Stimulated activated CD8-positive, alpha-beta memory T cell treated with anti-CD3 and anti-CD28 coated beads, Interleukin-12 subunit alpha, Interleukin-12 subunit beta, amount 100 ng/mL, for 1 hour (primary cell): ENCODE measurements around the gene LSM3.

Experiments
- DNase-seq: peaks from one replicate; pipeline ENCODE4 v3.0.0-alpha.2; 2020; ENCODE audit warnings: low read depth

Gene LSM3

GRCh38 chr3:14178247-14179113, at the start of gene LSM3, which contains the start of gene XPC:
Gene LSM3 (plus strand): TSS chr3:14178817. CDS start chr3:14178861, 44 bp downstream.
Gene XPC (minus strand): TSS chr3:14178601. CDS start chr3:14178568, 33 bp downstream.
- DNase-seq = peak; percentile 96

GRCh38 chr3:14129296-14129695, 49.3 kb upstream of the LSM3 start:
- no peak for DNase-seq

- no peak for DNase-seq
Observed at GRCh38 chr3:14130230-14130629, 48.4 kb upstream of the LSM3 start.

GRCh38 chr3:14130707-14131106, 47.9 kb upstream of the LSM3 start:
- DNase-seq = no peak

- DNase-seq = no peak
Observed at GRCh38 chr3:14131134-14131533, 47.5 kb upstream of the LSM3 start.

GRCh38 chr3:14132120-14132519, 46.5 kb upstream of the LSM3 start:
- DNase-seq = no peak

- DNase-seq = no peak
Observed at GRCh38 chr3:14132689-14133088, 45.9 kb upstream of the LSM3 start.

GRCh38 chr3:14133188-14133800, 45.3 kb upstream of the LSM3 start:
- no peak for DNase-seq

GRCh38 chr3:14133876-14134275, 44.7 kb upstream of the LSM3 start:
- DNase-seq = no peak

GRCh38 chr3:14134291-14134690, 44.3 kb upstream of the LSM3 start:
- no peak for DNase-seq

GRCh38 chr3:14135581-14135980, 43.0 kb upstream of the LSM3 start:
- DNase-seq = no peak

GRCh38 chr3:14137004-14137403, 41.6 kb upstream of the LSM3 start:
- DNase-seq = no peak

GRCh38 chr3:14137445-14137844, 41.2 kb upstream of the LSM3 start:
- DNase-seq = no peak

GRCh38 chr3:14138109-14138877, 40.3 kb upstream of the LSM3 start:
- DNase-seq = no peak

- DNase-seq = no peak
Observed at GRCh38 chr3:14138878-14139655, 39.5 kb upstream of the LSM3 start.

GRCh38 chr3:14139771-14140170, 38.8 kb upstream of the LSM3 start:
- DNase-seq = no peak

GRCh38 chr3:14140668-14141067, 37.9 kb upstream of the LSM3 start:
- DNase-seq = no peak

GRCh38 chr3:14141144-14141543, 37.5 kb upstream of the LSM3 start:
- no peak for DNase-seq

- DNase-seq = no peak
Observed at GRCh38 chr3:14141602-14142341, 36.8 kb upstream of the LSM3 start.

- peak; percentile 39 for DNase-seq
Observed at GRCh38 chr3:14142567-14143270, 35.9 kb upstream of the LSM3 start.
